ENCODE measurements around the gene PTGR2. TPM values are rescaled to one million over a fixed set of nuclear protein-coding genes. Genes with fewer than 3 reads are reported as not detected.

The PTGR2 gene
- total and polyA plus RNA-seq, 2 of the 8 experiments (the other 6 are each of a cell fraction or from before 2014, with no cell fraction given) = 6.0 to 17.5 TPM

DNA sequence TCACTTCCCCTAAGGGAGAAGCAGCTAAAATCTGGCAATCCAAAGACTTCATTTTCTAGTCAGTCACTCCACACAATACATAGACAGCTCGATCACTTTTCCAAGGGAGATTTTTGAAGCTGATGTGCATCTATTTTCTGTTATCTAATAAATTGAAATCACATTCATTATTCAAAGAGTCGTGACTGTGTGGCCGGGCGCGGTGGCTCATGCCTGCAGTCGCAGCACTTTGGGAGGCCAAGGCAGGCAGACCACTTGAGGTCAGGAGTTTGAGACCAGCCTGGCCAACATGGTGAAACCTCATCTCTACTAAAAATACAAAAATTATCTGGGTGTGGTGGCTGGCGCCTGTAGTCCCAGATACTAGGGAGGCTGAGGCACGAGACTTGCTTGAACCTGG, 27.1 kb upstream of the PTGR2 start:
- Histone ChIP-seq H2BK15ac (ENCODE audit: low read length) (no peak overlapping the region), H3K4me1 (replicated peaks in 1 of 4; ENCODE audit: control insufficient read depth in 3 of 4, insufficient read depth in 4 of 4, low read length in 3 of 4) (no peaks in the 10 kb centered on the region), H3K9ac (replicated peaks in 1 of 4; ENCODE audit: extremely low read depth in 1 of 4, low read depth in 3 of 4, low read length in 3 of 4) (no peak overlapping the region), H3K4me2 (ENCODE audit: insufficient read depth in 1 of 2, low read depth in 2 of 2, low read length in 2 of 2) (no peak overlapping the region), H4K91ac (replicated peaks; ENCODE audit: insufficient read length, low read length) (no peak overlapping the region), H2AK5ac (ENCODE audit: low read depth, low read length) (no peak overlapping the region), H3K56ac (replicated peaks; ENCODE audit: insufficient read length, low read depth, low read length) (no peak overlapping the region), H2BK120ac (replicated peaks; ENCODE audit: low read depth, low read length) (no peak overlapping the region), H3K36me3 (ENCODE audit: control insufficient read depth in 2 of 4, insufficient read depth in 4 of 4, low read length in 3 of 4) (no peaks in the 10 kb centered on the region), H3K79me1 (ENCODE audit: low read depth, low read length) (no peaks in the 10 kb centered on the region), H2BK20ac (ENCODE audit: low read length) (no peak overlapping the region), H2AFZ (ENCODE audit: low read length) (no peak overlapping the region), H4K5ac (ENCODE audit: insufficient read length, low read depth, low read length) (no peak overlapping the region), H3K27me3 (replicated peaks in 1 of 4; ENCODE audit: control insufficient read depth in 3 of 4, extremely low read depth in 1 of 4, insufficient read depth in 3 of 4, low read length in 3 of 4) (no peaks in the 10 kb centered on the region; a peak in 1 of 7 replicates), H3K18ac (ENCODE audit: extremely low read depth, low read length) (no peak overlapping the region), H3K9me3 (ENCODE audit: insufficient read depth in 2 of 2, low read depth in 1 of 2, low read length in 1 of 2) (no peaks in the 10 kb centered on the region), H2BK5ac (ENCODE audit: low read depth, low read length) (no peak overlapping the region), H3K23ac (ENCODE audit: insufficient read length) (no peak overlapping the region), H3K14ac (ENCODE audit: insufficient read length) (no peak overlapping the region), H3K27ac (ENCODE audit: low read depth, low read length) (no peak overlapping the region), H2BK12ac (ENCODE audit: low read depth, low read length) (no peak overlapping the region), H4K8ac (ENCODE audit: extremely low read depth, insufficient read depth, low read length) (no peak overlapping the region), H3K79me2 (ENCODE audit: control insufficient read depth in 1 of 2, insufficient read depth in 2 of 2, low read length in 2 of 2) (no peaks in the 10 kb centered on the region; a peak in 1 of 4 replicates), H3K4ac (replicated peaks; ENCODE audit: insufficient read length, low read depth, low read length) (no peak overlapping the region), H4K20me1 (replicated peaks in 1 of 2; ENCODE audit: control insufficient read depth in 1 of 2, insufficient read depth in 2 of 2, low read length in 2 of 2) (no peaks in the 10 kb centered on the region), H3K4me3 (ENCODE audit: extremely low read depth in 1 of 4, insufficient read depth in 2 of 4, low read depth in 3 of 4, low read length in 4 of 4) (no peak overlapping the region), H3K23me2 (ENCODE audit: low read depth, low read length) (no peaks in the 10 kb centered on the region; the same call in 1 of the 2 replicates)
- ChIA-PET POLR2A (ENCODE audit: partially characterized antibody) (no interaction called here), CTCF (ENCODE audit: partially characterized antibody) (interaction anchor here (0.6 to 10.0 kb wide), 11 partner anchors 10 to 462 kb away, joined by 3 to 133 read pairs (median 4); no protein-coding TSS in a partner anchor)
- FAIRE-seq (no peak), DNase-seq (ENCODE audit: low read depth in 1 of 2, low spot score in 2 of 2) (no peak)
- WGBS, 2 experiments (ENCODE audit: extremely low coverage in 1 of 2, insufficient coverage in 1 of 2, insufficient read length in 1 of 2, insufficient replicate concordance in 2 of 2, low coverage in 1 of 2, low lambda C conversion rate in 2 of 2, missing lambda C conversion rate in 1 of 2) = 88% methylated on average over 8 of the region's 8 CpGs; no CpG with 5 or more reads in 1 of the 2 experiments
- no peak for TF ChIP-seq BACH1 (IDR thresholded peaks at IDR 0.05; ENCODE audit: low read length)
- TF ChIP-seq GABPA (IDR thresholded peaks at IDR 0.05; ENCODE audit: borderline replicate concordance, insufficient read depth, low read length) = no peak
- TF ChIP-seq TAF1 (IDR thresholded peaks at IDR 0.05; ENCODE audit: low read depth, low read length) = no peak
- TF ChIP-seq E2F6 (IDR thresholded peaks at IDR 0.05) = no peak
- TF ChIP-seq, protein P1, sequence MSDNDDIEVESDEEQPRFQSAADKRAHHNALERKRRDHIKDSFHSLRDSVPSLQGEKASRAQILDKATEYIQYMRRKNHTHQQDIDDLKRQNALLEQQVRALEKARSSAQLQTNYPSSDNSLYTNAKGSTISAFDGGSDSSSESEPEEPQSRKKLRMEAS (IDR thresholded peaks at IDR 0.05) = no peak
- no peak for TF ChIP-seq SRF (IDR thresholded peaks at IDR 0.05; ENCODE audit: low read depth, low read length)
- TF ChIP-seq POU5F1 (IDR thresholded peaks at IDR 0.05; ENCODE audit: low read depth, low read length) = no peak
- no peak for TF ChIP-seq HDAC2 (IDR thresholded peaks at IDR 0.05; ENCODE audit: borderline replicate concordance in 1 of 2, low read depth in 2 of 2, low read length in 2 of 2)
- no peak for TF ChIP-seq CREB1 (IDR thresholded peaks at IDR 0.05)
- TF ChIP-seq SP2 (IDR thresholded peaks at IDR 0.05; ENCODE audit: low read length) = no peak
- no peak for TF ChIP-seq SIX5 (IDR thresholded peaks at IDR 0.05; ENCODE audit: low read depth, low read length)
- no peak for TF ChIP-seq CTBP2 (IDR thresholded peaks at IDR 0.05; ENCODE audit: borderline replicate concordance, insufficient read depth, insufficient read length, low read length)
- TF ChIP-seq KDM4A (IDR thresholded peaks at IDR 0.05; ENCODE audit: low read depth, low read length, severe bottlenecking) = no peak
- no peak for TF ChIP-seq SP4 (IDR thresholded peaks at IDR 0.05; ENCODE audit: low read length)
